ENCODE measurements around the gene EFR3B.

DNA sequence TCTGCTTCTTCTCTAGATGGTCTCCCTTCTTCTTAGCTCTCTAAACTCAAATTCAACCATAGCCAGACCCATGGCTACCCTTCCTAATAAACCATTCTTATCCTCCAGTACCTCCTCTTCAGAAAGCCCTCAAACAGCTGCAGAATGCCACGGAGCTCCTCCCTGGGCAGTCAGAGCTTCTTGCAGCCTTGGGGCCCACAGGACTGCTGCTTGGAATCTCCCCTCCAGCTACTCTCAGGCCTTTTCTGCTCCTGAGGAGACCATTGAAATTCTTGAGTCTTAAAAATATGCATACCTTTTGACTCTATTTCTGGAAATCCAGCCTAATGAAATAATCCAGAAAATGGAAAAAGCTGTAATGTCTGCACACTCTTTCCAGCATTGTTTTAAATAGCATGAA, 30.7 kb downstream of the EFR3B start:
- TF ChIP-seq, protein P1, sequence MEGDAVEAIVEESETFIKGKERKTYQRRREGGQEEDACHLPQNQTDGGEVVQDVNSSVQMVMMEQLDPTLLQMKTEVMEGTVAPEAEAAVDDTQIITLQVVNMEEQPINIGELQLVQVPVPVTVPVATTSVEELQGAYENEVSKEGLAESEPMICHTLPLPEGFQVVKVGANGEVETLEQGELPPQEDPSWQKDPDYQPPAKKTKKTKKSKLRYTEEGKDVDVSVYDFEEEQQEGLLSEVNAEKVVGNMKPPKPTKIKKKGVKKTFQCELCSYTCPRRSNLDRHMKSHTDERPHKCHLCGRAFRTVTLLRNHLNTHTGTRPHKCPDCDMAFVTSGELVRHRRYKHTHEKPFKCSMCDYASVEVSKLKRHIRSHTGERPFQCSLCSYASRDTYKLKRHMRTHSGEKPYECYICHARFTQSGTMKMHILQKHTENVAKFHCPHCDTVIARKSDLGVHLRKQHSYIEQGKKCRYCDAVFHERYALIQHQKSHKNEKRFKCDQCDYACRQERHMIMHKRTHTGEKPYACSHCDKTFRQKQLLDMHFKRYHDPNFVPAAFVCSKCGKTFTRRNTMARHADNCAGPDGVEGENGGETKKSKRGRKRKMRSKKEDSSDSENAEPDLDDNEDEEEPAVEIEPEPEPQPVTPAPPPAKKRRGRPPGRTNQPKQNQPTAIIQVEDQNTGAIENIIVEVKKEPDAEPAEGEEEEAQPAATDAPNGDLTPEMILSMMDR (IDR thresholded peaks at IDR 0.05; ENCODE audit: low read depth, low read length, poor library complexity, severe bottlenecking) = no peak
- TF ChIP-seq EZH2phosphoT487 (IDR thresholded peaks at IDR 0.05; ENCODE audit: borderline replicate concordance, low read length) = no peak
